HG02884 (cell line): ENCODE measurements around the gene LITAFD.
"Not testable (repeated sequence)": the region's sequence is repeated elsewhere in the genome, so short reads cannot be mapped to it uniquely, and the experiment has no call there.

Source experiments
- ATAC-seq: cut with Tn5 transposase; IDR thresholded peaks from one replicate; pipeline ENCODE4 v1.9.1; 2021; ENCODE audit warnings: mild to moderate bottlenecking, moderate library complexity; ENCODE audit not compliant: unreplicated experiment

Gene LITAFD

DNA sequence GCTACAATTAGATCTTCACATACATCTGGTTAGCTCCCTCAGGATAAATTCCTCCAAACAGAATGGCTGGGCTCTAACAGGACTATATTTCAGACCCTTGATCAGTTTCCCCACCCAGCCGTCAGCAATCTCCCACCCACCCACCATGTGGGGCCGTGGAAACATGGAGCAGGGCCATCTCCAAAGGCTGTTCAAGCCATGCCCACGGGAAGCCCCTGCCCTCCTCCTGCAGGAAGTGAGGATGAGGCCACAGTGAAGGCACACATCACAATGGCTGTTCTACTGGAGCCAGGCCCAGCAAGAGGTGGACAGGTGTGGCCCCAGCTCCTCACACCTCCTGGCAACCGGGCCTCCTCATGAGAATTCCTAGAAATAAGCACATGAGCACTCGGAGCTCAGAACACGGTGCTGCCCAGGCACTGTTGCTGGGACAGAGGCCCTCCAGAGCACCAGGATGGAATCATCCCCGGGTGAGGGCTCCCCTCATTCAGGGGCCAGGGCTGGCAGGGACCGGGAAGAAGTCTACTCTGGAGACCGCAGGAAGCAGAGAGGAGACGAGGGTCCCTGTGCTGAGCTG is at the start of gene LITAFD:
LITAFD (plus strand) TSS at position 311 of the 577 bp plus-strand sequence. CDS start 2,005 bp downstream, outside the sequence.
- no peak for ATAC-seq

DNA sequence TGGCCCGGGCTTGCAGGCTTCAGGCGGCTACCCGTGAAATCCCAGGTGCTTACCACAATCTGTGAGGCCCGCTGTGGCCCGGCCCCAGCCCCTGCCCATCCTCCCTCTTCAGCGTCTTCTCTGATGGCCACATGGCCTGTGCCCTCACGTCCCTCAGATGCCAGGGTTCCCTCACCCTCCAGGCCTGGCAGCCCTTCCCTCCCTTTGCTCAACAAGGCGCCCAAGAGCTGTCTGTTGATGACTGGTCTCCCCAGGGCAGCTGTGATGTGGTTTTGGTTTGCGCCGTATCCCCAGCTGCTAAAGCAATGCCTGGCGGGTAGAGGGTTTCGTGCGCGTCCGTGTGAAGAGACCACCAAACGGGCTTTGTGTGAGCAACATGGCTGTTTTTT is 49.4 kb upstream of the LITAFD start:
- no peak for ATAC-seq

DNA sequence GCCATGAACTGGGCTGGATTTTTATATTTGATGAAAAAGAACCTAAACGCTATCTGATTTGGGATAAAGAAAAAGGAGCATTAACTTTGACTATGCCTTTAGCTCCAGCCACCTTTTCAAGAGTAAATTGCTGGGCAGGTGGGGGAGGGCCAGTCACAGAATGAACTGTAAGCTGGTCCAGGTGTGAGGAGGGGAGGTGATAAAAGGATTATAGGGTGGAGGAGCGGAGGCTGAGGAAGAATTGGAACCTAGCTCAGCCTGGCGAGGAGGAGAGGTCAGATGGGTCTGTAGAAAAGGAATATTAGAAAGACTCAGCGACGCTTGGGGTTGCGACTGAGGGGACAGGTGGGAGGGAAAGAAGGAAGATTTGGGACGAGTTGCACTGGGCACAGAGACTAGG is 45.4 kb upstream of the LITAFD start:
- not testable (repeated sequence) for ATAC-seq

DNA sequence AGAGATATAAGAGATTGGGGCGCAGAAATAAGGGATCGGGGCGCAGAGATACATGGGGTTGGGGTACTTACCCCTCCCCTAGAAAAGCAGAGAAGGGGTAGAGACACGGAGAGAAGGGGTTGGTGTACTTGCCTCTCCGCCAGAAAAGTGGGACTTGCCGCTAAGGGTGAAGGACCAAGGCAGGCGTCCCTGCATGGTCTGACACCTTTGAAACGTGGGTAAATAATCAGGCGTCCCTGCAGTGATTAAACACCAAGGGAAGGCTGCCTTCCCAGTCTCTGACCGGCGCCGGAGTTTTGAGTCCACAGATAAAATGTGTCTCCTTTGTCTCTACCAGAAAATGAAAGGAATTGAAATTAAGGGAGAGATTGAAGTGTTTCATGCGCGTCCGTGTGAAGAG is 44.6 kb upstream of the LITAFD start:
- ATAC-seq, result not testable (repeated sequence)

DNA sequence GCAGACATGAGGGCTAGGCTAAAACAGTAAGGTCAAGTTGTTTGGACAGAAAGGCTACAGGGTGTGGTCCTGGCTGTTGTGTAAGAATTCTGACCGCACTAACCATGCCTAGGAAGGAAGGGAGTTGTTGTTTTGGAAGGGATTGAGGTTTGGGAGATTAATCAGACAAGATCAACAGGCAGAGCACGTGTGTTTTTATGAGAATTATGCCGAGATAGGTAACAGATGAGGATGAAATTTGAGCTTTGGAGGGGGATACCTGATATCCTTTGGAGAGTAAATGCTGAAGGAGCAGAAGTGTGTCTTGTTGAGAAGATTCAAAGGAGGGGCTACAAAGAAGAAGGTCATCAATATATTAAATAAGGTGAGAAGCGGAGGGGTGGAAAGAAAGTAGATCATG is 40.1 kb upstream of the LITAFD start:
- ATAC-seq, result not testable (repeated sequence)

DNA sequence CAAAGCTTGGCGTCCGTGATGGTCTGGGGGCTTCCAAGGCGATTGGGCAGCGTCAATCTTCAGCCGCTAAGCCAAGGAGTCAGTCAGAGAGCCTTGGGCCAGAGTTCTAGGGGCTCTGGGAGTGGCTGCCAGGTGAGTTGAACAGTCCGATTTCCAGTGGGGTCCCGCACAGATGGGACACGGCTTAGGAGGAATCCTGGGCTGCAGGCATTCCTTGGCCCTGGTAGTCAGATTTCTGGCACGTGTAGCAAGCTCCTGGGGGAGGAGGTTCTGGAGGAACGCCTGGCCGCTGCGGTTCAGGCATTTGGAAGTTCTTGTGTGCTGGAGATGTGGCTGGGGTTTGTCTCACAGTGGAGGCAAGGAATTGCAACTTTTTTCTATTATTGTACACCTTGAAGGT is 38.9 kb upstream of the LITAFD start:
- ATAC-seq, result not testable (repeated sequence)

DNA sequence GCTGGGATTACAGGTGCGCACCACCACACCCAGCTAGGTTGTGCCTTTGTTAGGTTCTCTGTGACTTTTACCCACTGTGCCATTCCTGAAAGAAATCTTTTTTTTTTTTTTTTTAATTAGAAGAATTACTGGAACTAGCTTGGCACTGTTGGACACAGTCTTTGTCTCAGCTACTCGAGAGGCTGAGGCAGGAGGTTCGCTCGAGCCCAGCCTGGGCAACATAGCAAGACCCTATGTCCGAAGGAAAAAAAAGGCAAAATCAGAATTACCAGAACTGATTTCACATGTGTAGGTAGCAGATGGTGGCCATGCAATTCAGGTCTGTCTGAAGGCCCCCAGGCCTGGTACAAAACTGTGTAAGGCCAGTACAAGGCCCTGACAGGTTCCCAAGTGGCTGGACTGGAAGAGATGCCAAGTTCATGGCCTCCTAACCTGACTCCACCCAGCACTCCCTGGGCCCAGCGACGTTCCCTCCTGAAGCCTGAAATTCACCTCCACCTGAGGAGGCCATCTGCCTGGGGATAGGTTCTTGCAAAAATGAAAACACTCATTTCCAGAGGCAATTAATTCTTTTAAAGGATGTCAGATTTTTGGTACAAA is 36.4 kb upstream of the LITAFD start:
- no peak for ATAC-seq

DNA sequence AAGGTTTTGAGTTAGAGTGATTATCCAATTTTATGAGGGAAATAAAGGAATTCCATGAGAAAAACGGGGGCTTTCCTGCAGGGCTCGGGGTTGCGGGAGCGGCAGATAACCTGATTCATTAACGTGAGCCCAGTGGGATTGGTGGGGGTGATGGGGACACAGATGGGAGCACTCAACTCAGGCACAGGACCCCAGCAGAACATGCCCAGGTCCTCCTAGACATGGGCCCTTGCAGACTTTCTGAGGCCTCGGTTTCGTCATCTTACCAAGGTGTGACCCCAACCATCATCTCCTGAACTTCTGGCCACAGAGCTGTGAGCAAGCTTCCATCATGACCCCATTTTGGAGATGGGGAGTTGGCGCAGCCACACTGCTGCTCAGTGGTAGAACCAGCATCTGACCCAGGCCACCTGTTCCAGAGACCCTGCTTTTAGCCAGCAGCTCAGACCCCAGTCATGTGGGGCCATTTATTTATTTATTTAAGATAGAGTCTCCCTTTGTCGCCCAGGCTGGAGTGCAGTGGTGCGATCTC is 35.7 kb upstream of the LITAFD start:
- ATAC-seq, result no peak

DNA sequence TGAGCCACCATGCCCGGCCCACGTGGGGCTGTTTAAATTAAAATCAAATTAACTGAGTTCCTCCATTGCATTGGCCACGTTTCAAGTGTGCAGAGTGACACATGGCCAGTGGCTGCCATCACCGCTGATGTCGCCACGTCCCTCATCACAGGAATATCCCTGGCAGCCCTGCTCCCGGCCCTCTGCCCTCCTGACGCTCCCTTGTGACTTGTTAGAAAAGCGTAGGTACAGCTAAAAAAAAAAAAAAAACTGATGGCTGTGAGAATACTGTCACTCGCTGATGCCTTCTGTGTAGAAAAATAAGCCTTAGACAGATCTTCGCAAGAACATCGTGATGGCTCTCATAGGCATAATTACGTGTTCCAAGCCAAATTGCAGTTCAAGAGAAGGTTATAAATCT is 35.0 kb upstream of the LITAFD start:
- ATAC-seq, result no peak

DNA sequence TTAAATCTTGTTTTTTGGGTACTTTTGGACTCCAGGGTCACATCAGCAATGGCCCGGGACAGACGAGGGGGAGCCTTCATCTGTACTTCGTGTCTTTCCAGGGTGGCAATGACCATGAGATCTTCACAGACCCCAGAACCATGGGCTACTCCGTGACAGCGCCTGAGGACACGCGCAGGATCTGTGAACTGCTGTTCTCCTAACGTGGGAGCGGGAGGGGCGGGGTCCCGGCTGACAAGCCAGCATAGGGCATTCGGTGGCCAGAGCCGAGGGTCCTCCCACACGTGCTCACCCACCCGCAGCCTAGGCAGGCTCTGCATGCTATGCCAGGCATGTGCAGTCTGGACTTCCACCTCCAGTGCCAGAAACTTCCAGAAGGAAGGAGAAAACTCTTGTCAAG is 34.5 kb upstream of the LITAFD start:
- ATAC-seq, result no peak

DNA sequence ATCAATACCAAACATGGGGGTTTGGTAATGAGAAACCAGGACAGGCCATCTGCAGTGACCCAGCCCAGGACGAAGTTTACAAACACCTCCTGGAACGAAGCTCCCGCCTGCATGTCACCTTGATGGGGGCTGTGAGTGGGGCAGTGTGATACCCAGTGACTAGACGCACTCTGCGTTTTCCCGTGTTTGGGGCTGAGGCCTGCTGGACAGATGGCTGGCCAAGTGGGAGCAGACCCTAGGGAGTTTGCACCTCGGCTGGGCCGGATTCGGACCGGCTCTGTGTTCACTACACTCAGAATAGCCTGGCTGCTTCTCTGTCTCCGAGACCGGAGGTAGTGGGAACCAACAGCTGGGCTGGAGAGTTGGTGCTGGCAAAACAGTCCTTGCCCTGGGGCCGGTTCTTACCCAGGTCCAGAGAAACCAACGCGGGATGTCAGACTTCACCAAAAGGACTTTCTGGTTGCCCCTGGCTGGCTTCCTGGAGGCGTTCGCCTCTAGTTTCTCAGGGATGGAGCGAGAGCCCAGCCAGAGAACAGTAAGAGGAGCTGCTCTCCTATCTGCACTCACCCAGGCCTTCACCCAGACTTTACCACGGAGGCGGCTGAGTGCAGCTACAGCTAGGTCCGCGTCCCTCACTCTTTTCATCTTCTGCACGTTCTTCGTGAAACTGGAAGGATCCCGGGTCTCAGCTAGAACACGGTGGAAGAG is 33.8 kb upstream of the LITAFD start:
- no peak for ATAC-seq

DNA sequence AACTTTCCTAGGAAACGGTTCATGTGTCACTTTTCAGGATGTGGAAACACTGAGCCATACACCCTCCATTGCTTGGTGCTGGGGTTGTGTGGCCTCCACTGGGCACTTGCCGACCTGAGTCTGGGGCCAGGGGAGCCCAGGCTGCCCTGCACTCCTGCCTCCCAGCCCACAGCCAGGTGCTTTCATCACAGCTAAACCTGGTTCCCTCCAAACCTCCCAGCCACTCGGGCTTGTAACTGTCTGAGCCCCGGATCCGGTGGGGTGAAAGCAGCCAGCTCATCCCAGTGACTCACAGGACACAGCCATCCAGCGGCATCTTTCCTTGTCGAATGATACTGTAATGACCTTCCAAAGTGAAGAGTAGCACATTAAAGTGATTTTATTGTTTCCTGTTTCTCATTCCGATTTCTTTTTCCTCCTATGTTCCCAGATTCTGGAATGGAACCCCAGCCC is 33.2 kb upstream of the LITAFD start:
- no peak for ATAC-seq

DNA sequence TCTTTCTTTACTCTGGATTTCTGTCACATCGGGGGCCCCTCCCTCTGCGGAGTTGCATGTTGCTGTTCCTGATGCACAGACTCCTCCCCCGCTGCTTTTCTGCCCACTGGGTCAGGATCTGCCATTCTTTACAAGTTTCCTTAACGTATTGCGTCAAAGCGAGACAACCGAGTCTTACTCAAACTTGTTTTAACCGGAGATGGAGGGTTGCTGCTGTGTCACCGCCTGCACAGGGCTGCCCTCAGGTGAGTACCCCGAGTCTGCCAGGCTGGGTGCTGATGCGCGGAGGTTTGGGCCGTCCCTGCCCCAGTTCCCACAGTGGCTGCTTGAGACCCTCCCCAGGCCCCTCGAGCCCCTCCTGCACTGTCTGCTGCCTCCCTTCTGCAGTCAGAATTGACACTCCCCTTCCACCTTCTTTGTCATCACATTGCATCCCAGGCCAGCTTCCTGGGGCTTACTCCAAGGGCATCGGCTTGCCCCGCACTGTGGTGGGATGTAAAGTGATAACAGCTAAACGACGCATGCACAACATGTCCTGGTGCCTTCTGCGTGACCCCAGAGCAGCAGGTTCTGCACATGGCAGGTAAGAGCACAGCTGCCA is 32.6 kb upstream of the LITAFD start:
- ATAC-seq, result no peak

DNA sequence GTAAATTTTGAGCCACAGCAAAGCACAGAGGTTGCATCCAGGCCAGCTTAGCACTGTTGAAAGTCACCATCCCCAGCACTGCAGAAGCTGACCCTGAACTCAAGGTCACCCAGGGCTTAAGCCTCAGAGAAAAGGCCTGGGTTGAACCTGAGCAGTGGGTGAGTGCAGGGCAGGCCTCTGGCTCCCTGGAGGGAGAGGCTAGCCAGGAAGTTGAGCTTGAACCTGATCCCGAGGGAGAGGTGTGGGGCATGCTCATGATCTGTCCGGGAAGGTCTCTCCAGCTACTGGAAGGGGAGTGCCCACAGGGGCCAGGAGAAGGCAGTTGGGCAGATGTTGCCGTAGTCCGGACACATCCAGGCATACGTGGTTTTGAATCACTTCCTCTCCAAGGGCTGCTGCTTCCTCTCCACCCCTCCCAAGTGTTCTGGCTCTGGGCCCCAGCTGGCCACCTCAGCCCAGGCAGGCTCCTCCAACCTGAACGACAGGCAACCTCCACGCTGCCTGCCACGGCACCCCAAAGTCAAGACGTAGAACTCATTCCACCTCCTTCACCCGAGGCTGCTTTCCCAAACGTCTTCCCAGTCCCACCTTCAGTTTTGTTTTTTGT is 31.8 kb upstream of the LITAFD start:
- no peak for ATAC-seq

DNA sequence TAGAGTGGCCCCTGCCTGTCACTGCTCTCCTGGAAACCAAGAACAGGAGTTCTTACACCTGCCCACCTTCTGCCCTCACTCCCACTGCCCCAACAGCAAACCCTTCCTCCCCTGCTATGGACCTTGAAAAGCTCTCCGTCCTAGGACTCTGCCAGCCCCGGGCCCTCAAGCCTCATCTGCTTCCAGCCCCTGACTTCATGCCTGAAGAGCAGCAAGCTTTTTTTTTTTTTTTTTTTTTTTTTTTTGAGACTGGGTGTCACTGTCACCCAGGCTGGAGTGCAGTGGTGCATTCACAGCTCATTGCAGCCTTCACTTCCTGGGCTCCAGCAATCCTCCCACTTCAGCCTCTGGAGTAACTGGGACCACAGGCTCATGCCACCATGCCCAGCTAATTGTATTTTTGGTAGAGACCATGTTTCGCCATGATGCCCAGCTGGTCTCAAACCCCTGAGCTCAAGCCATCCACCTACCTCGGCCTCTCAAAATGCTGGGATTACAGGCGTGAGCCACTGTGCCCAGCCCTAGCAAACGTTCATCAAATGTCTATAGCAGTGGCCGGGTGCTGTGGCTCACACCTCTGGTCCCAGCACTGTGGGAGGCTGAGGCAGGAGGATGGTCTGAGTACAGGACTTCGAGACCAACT is 30.3 kb upstream of the LITAFD start:
- no peak for ATAC-seq

DNA sequence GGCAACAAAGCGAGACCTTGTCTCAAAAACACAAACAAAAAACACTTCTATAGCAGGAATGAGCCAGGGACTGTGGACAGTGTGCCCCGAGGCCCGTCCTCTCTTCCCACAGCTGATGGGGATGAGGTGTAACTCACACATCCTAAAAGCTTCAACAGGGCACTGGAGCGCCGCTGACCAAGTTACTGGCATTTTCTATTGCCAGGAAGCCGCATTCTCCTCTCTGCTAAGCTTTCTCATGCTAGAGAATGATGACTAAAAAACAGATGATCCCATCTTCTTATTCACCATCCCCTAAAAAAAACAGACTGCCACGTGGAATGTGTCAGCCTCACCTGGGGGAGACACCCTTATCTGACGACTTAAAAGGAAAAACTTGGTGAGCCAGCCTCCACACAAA is 29.6 kb upstream of the LITAFD start:
- no peak for ATAC-seq

DNA sequence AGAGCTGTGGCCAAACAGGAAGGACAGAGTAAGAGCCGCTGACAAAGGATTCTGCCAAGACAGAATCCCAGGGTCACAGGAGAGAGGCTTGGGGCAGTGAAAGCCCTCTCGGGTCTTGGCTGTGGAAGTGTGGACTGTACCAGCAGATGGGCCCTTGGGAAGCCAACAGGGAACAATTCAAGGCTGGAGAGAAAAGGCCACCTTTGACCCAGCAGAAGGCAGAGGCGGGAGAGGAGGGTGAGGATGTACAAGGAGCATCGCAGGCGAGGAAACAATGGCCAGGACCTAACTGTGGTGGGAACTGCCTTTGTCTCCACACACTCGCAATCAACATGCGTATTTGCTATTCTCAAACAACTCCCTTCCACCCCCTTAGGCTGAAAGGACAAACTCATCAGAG is 29.0 kb upstream of the LITAFD start:
- no peak for ATAC-seq

DNA sequence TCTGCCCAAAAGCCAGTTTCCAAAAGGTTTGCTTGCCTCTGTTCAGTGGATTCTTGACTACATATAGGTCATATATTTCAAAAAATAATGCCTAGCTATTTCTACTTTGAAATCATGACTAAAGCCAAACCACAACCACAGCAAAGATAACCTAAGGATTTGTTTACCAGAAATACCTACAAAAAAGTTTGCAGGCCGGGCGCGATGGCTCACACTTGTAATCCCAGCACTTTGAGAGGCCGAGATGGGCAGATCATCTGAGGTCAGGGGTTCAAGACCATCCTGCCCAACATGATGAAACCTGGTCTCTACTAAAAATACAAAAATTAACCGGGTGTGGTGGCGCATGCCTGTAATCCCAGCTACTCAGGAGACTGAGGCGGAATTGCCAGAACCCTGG is 28.5 kb upstream of the LITAFD start:
- ATAC-seq, result no peak

DNA sequence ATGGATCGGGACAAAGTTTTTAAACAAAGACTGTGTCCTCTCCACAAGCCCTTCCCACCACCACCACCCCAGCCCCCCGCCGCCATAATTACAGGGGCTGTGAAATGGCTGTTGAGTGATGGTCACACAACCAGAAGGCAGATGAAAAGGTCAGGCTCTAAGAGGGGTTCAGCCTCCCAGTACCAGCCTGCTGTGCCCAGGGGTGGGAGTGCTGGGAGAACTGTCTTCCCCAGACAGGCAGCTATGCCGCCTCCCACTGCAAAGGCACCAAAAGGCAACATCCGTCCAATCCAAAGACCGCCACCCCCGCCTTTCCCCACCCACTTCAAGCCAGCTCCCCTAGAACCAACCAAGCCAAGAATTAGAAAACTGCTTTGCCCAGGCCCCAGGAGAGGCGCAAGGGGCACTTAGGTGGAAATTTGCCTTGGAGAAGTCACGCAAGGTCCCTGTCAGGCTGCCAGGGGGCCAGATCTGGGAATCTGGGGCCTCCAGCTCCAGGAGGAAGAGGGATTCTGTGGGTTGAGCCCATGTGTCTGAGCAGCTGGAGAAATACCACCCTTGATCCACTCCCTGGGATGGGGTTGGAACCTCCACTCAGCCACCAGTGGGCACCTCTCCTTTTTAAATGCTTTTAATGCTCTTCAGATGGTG is 27.7 kb upstream of the LITAFD start:
- no peak for ATAC-seq

DNA sequence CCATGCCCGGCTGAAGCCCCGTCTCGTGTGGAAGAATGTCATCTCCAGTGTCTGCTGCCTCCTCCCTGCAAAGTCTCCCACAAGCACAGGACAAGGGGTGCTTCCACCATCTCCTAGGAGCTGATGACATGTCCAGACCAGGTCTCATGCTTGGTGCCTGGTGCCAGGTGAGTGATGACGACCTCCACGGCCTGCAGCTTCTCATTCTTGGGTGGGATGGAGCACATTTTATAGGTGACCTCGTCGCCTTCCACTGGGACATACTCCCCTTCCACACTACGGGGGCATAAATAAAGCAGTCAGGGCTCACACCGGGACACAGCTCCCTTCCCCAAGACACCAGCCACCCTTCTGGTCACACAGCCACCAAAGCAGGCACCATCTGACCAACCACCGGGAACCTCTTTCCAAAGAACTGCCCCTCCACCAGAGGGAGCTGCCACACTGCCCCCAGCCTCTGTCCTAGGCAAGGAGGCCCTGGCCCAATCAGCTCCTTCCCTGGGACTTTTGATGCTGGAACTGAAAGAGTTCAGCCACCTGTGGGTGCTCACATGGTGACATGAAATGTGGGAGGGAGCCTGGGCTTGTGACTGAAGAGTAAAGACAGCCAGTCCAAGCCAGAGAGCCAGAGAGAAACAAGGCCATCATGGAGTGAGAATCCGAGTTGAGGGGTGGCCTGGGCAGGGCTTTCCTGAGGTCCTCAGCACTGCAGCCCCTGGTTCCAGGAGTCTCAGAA is 26.9 kb upstream of the LITAFD start:
- no peak for ATAC-seq
